Naive thymus-derived CD8-positive, alpha-beta T cell (primary cell): Measurements from ENCODE around the gene FOXN3. TPM values are rescaled to one million over a fixed set of nuclear protein-coding genes. Genes with fewer than 3 reads are reported as not detected.
A peak's percentile ranks its signal among the peaks of the same experiment; 100 is the strongest.

Source experiments
- ATAC-seq, 2 donors: fragments of 150-1000 bp; cut with Tn5 transposase in 1 of 2; sonication (Bioruptor Pico), chemical (Tn5 transposase) in 1 of 2; 1 replicate in 1 of 2; 2 replicates in 1 of 2; pipeline ENCODE4 v1.10.0; 2021; ENCODE audit warnings: mild to moderate bottlenecking in 2 of 2, moderate library complexity in 2 of 2
- POLR2A ChIA-PET: fragments of 350-600 bp; sonication (Branson Sonifier 250); formaldehyde crosslinking; loops from one replicate; lab custom pipeline; 2021; ENCODE audit warnings: antibody characterized with exemption; lab: Charles Lee
- DNase-seq, 10 donors: peaks; one replicate each; pipeline versions ENCODE4 v3.0.0 to v3.0.0-alpha.2; 2020 to 2022
- H3K27ac Mint-ChIP-seq, 10 donors: one replicate each; pipeline ENCODE4 v1.8.0; 2020 to 2022; ENCODE audit warnings: mild to moderate bottlenecking in 10 of 10, mixed read lengths in 10 of 10, moderate library complexity in 4 of 10, inconsistent platforms in 1 of 10
- H3K27me3 Mint-ChIP-seq, 5 donors: one replicate each; pipeline ENCODE4 v1.8.0; 2021 to 2022; ENCODE audit warnings: mixed read lengths in 5 of 5
- H3K36me3 Mint-ChIP-seq, 3 donors: one replicate each; pipeline ENCODE4 v1.8.0; 2020 to 2022; ENCODE audit warnings: mixed read lengths in 3 of 3, mild to moderate bottlenecking in 2 of 3, inconsistent platforms in 1 of 3
- H3K4me1 Mint-ChIP-seq, 4 donors: one replicate each; pipeline ENCODE4 v1.8.0; 2021 to 2022; ENCODE audit warnings: mixed read lengths in 4 of 4
- H3K4me3 Mint-ChIP-seq, 10 donors: one replicate each; pipeline ENCODE4 v1.8.0; 2020 to 2022; ENCODE audit warnings: mild to moderate bottlenecking in 10 of 10, mixed read lengths in 10 of 10, moderate library complexity in 6 of 10, inconsistent platforms in 1 of 10
- H3K9me3 Mint-ChIP-seq, 9 donors: one replicate each; pipeline ENCODE4 v1.8.0; 2020 to 2022; ENCODE audit warnings: mixed read lengths in 9 of 9, mild to moderate bottlenecking in 3 of 9, inconsistent platforms in 1 of 9, moderate library complexity in 1 of 9
- polyA plus RNA-seq, 3 donors: library from polyadenylated mRNA; unstranded; fragments of 300-500 nt; fragmentation: Illumina TruSeq; gene quantifications; one replicate each; pipeline ENCODE4 v1.2.3, GENCODE V29; 2021
- total RNA-seq, 8 experiments: library from RNA in 2 of 8; stranded (reverse) in 2 of 8; gene quantifications; one replicate each; pipeline ENCODE4 v1.2.3 and lab custom pipeline; 2021 to 2026

Gene FOXN3
- total and polyA plus RNA-seq, 5 experiments from 2014 or later: 107 to 148 (median 125) TPM

DNA sequence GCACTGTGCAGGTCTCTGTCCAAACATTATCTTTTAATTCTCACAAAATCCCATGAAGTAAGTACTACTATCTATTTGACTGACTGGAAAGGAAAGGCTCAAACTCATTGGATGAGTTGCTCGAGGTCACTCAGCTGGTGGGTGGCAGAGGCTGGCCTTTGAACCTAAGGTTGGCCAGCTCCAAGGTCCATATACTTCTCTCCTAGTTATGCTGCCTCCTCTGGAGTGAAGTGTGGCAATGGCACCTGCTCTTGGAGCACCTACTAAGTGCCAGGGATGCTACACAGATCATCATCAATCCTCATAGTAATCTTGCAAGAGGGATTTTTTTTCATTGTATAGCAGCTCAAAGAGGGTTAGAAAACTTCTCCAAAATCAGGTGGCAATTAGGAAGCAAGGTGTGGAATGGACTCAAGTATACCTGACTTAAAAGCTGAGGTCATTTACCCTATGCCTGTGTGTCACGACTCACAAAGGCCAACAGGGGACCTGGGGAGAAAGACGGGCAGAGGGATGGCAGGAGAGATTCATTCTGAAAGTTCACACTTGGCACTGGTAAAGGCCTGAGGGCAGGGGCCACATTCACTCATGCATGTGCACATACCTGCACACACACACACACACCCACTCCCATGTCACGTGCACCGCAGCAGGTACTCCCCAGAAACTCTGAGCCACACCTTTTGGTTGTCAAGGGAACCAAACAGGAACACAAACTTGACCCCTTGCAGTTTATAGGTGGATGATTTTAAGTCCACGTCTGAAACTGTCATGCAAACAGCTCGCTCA lies 146.4 kb downstream of the FOXN3 start:
- peak; percentile 9 to 44 for ATAC-seq
- Mint-ChIP-seq H3K9me3 (no peaks in the 10 kb centered on the region), H3K27ac (peak overlapping the region in 9 of 10 donors; percentile 0 to 78 (median 45)), H3K4me3 (no peak overlapping the region), H3K27me3 (no peaks in the 10 kb centered on the region), H3K36me3 (peaks cover 0 to 31% (median 3%) of the 10 kb centered on the region in 3 donors), H3K4me1 (peaks cover 49 to 86% (median 81%) of the 10 kb centered on the region in 4 donors)
- POLR2A ChIA-PET: no interaction called here
- no peak for DNase-seq

DNA sequence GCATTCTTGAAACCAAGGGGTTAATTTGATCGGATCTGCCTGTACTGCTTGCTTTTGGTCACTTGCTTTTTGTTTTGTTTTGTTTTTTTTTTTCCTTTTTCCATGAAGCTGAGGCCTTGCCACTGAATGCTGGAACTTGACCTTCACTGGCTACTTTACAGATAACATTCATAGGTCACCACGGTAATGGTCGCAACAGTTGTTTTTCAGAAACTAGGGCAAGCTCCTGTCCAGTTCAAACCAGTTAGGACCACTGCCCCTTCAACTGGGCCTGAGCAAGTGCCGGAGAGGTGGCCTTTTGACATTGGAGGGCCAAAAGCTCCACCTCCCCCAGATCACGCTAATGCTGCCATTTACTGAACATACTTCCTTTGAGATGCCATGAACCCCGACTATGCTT lies 147.6 kb downstream of the FOXN3 start:
- Mint-ChIP-seq H3K36me3 (peaks cover 0 to 34% (median 3%) of the 10 kb centered on the region in 3 donors), H3K27ac (peak overlapping the region in 3 of 10 donors; percentile 33 to 79 (median 47)), H3K4me1 (peaks cover 51 to 84% (median 81%) of the 10 kb centered on the region in 4 donors), H3K27me3 (no peaks in the 10 kb centered on the region), H3K4me3 (no peak overlapping the region), H3K9me3 (no peaks in the 10 kb centered on the region)
- POLR2A ChIA-PET: no interaction called here
- no peak for ATAC-seq
- DNase-seq: no peak

- ATAC-seq (no peak), DNase-seq (no peak)
- Mint-ChIP-seq H3K4me3 (no peak overlapping the region), H3K27me3 (no peaks in the 10 kb centered on the region), H3K27ac (no peak overlapping the region), H3K36me3 (peaks cover 0 to 35% (median 3%) of the 10 kb centered on the region in 3 donors), H3K4me1 (peaks cover 50 to 82% (median 79%) of the 10 kb centered on the region in 4 donors), H3K9me3 (no peaks in the 10 kb centered on the region)
- POLR2A ChIA-PET: no interaction called here
These were observed 148.5 kb downstream of the FOXN3 start for GRCh38 chr14:89268514-89268913.

DNA sequence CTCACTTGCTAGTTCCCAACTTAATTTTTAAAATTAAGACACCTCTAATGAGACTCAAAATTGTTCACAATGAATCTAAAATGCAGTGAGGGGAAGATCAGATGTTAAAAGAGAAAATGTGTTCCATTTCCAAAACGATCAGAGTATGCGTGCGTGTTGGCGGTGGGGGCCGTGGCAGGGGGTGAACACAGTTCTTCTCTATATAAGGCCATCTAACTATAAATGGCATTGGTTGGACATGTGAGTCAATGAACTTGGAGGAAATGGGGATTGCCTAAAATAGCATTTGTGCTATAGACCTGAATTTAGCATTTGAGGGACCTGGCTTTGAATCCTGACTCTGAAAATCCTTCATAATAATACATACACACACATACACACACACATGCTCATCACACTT lies 149.4 kb downstream of the FOXN3 start:
- no peaks in the 10 kb centered on the region for H3K27me3 Mint-ChIP-seq
- H3K27ac Mint-ChIP-seq: peak overlapping the region in 3 of 10 donors; percentile 0 to 72 (median 27)

DNA sequence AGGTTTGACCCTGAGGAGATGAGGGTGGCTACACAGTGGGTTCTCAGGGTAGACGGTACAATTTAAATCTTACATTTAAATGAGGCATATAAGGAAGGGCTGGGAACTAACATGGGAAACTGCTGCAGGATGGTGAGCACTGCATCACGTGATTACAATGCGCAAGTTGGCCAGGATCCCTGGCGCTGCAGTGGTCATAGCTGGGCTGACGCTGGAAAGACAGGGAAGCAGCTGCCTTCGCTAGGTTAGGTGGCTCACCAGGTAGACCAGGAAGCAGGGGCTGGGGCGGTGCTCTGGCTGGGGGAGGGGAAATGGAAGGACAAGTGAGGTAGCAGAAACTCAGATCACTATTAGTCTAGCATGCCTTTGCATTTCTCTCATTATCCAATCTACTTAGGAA lies 149.9 kb downstream of the FOXN3 start:
- Mint-ChIP-seq H3K4me1 (peaks cover 45 to 78% (median 76%) of the 10 kb centered on the region in 4 donors), H3K4me3 (no peak overlapping the region), H3K27ac (peak overlapping the region in 3 of 10 donors; percentile 27 to 72 (median 58)), H3K9me3 (no peaks in the 10 kb centered on the region), H3K36me3 (peaks cover 0 to 34% (median 3%) of the 10 kb centered on the region in 3 donors), H3K27me3 (no peaks in the 10 kb centered on the region)
- no peak for ATAC-seq
- POLR2A ChIA-PET: no interaction called here
- no peak for DNase-seq

More for the DNA sequence above, 149.4 kb downstream of the FOXN3 start:
- Mint-ChIP-seq H3K4me3 (no peak overlapping the region), H3K36me3 (peaks cover 0 to 34% (median 3%) of the 10 kb centered on the region in 3 donors), H3K4me1 (peaks cover 45 to 81% (median 73%) of the 10 kb centered on the region in 4 donors), H3K9me3 (no peaks in the 10 kb centered on the region)
- DNase-seq (no peak), ATAC-seq (no peak)
- POLR2A ChIA-PET: no interaction called here

- peaks cover 45 to 79% (median 78%) of the 10 kb centered on the region in 4 donors for H3K4me1 Mint-ChIP-seq
- no peaks in the 10 kb centered on the region for H3K27me3 Mint-ChIP-seq
- DNase-seq: no peak
- peak overlapping the region in 2 of 10 donors; percentile 58 to 72 for H3K27ac Mint-ChIP-seq
- no peaks in the 10 kb centered on the region for H3K9me3 Mint-ChIP-seq
- H3K36me3 Mint-ChIP-seq: peaks cover 0 to 34% (median 3%) of the 10 kb centered on the region in 3 donors
- POLR2A ChIA-PET: no interaction called here
- H3K4me3 Mint-ChIP-seq: no peak overlapping the region
- ATAC-seq: no peak
These were observed 150.3 kb downstream of the FOXN3 start for GRCh38 chr14:89266754-89267153.

DNA sequence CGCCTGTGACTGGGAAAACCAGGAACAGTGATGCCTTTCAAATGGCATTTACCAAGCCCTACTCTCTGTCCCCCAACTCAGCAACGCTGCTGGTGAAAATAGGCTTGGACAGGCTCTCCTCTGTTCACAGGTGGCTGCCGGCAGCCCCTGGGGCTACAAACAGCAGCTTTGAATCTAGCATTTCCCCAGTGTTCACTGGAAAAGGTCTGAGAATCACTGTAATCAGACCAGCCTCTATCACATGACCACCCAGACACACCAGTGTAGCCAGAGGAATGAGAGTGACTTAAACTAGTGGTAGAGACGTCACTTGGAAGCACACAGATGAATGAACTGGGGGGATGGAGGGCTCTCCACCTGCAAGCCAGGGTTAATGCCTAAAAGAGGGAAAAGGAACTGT lies 151.8 kb downstream of the FOXN3 start:
- H3K4me1 Mint-ChIP-seq: peaks cover 41 to 75% (median 70%) of the 10 kb centered on the region in 4 donors
- no peaks in the 10 kb centered on the region for H3K9me3 Mint-ChIP-seq
- no peak overlapping the region for H3K4me3 Mint-ChIP-seq
- POLR2A ChIA-PET: no interaction called here
- peak overlapping the region in 4 of 10 donors; percentile 13 to 48 (median 21) for H3K27ac Mint-ChIP-seq
- no peak for DNase-seq
- H3K27me3 Mint-ChIP-seq: no peaks in the 10 kb centered on the region
- ATAC-seq: no peak
- peaks cover 0 to 34% (median 3%) of the 10 kb centered on the region in 3 donors for H3K36me3 Mint-ChIP-seq

DNA sequence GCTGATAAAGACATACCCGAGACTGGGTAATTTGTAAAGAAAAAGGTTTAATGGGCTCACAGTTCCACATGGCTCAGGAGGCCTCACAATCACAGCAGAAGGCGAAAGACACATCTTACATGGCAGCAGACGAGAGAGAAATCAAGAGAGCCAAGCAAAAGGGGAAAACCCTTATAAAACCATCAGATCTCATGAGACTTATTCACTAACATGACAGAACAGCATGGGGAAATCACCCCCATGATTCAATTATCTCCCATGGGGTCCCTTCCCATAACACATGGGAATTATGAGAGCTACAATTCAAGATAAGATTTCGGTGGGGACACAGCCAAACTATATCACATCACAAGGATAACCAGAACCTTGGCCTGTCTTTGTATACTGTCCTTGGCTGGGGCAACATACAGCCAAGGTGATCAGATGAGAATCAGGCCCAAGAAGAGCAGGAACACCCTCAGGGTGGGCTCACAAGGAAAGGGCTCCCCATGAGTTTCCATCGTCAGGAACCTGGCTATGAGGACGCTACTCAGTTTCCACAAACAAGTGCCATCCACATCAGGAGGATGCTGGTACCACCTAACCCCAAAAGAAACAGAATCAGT lies 152.7 kb downstream of the FOXN3 start:
- POLR2A ChIA-PET: no interaction called here
- Mint-ChIP-seq H3K27me3 (no peaks in the 10 kb centered on the region), H3K9me3 (peaks cover 0 to 2% (median 0%) of the 10 kb centered on the region in 9 donors), H3K27ac (peak overlapping the region in 7 of 10 donors; percentile 13 to 84 (median 54)), H3K36me3 (peaks cover 0 to 34% (median 3%) of the 10 kb centered on the region in 3 donors), H3K4me3 (peak overlapping the region in 1 of 10 donors; percentile 12), H3K4me1 (peaks cover 36 to 70% (median 61%) of the 10 kb centered on the region in 4 donors)
- no peak for DNase-seq
- no peak for ATAC-seq

DNA sequence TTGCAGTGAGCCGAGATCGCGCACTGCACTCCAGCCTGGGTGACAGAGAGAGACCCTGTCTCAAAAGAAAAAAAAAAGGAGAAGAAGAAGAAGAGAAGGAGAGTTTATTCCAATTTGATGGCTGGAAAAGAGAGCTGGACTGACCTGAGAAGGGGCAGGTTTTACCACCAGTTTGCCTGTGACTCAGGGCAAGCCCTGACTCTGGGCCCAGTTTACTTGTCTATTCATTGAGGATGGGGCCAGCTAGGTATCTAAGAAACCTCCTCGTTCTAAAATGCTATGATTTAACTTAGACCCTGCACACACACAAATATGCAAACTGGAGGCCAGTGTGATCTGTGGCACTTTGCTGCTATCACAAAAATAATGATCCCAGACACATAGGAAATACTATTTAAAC lies 155.0 kb downstream of the FOXN3 start:
- POLR2A ChIA-PET: no interaction called here
- H3K9me3 Mint-ChIP-seq: peaks cover 0 to 2% (median 0%) of the 10 kb centered on the region in 9 donors
- peaks cover 36 to 61% (median 55%) of the 10 kb centered on the region in 4 donors for H3K4me1 Mint-ChIP-seq
- no peaks in the 10 kb centered on the region for H3K27me3 Mint-ChIP-seq
- no peak for DNase-seq
- no peak for ATAC-seq
- no peak overlapping the region for H3K4me3 Mint-ChIP-seq
- H3K36me3 Mint-ChIP-seq: peaks cover 0 to 36% (median 4%) of the 10 kb centered on the region in 3 donors
- peak overlapping the region in 5 of 10 donors; percentile 20 to 71 (median 60) for H3K27ac Mint-ChIP-seq

GRCh38 chr14:89260898-89261297 lies 156.1 kb downstream of the FOXN3 start:
- Mint-ChIP-seq H3K27me3 (no peaks in the 10 kb centered on the region), H3K27ac (peak overlapping the region in 2 of 10 donors; percentile 29 to 71), H3K9me3 (peaks cover 0 to 2% (median 0%) of the 10 kb centered on the region in 9 donors), H3K36me3 (peaks cover 0 to 27% (median 3%) of the 10 kb centered on the region in 3 donors), H3K4me1 (peaks cover 30 to 61% (median 53%) of the 10 kb centered on the region in 4 donors), H3K4me3 (no peak overlapping the region)
- POLR2A ChIA-PET: interaction anchor here (0.6 kb wide), 1 partner anchor 24 kb away, joined by 3 read pairs; no protein-coding TSS in a partner anchor
- ATAC-seq (no peak), DNase-seq (no peak)

DNA sequence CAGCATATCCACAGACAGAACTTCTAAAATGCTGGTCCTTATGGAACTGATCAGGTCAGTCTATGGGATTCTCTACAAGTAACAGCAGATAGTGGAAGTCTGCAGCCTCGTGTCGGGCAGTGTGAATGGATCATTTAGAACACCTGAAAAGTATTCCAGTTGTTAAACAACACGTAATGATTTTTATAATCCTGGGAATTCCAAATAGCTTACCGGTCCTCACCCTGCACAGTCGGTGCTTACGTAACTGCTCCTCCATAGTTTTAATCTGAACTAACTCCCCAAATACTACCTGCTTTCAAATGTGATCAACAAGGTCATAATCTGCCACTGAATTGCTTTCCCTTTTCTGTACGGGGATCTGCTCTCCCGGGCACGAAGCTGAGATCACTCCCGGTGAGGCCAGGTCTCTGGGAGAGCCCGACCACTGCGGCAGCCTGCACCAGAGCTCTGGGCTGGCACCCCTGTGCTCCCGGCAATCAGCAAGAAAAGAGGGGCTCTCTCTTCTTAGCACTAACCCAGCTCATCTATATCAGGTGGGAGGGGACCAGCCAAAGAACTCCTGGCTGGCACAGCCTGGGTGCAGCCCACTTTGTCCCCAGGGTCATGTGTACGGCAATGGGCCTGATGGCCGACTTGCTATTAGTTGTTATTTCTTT lies 157.0 kb downstream of the FOXN3 start:
- H3K27ac Mint-ChIP-seq: peak overlapping the region in 1 of 10 donors; percentile 68
- peaks cover 0 to 22% (median 3%) of the 10 kb centered on the region in 3 donors for H3K36me3 Mint-ChIP-seq
- peaks cover 0 to 2% (median 0%) of the 10 kb centered on the region in 9 donors for H3K9me3 Mint-ChIP-seq
- no peak for ATAC-seq
- no peaks in the 10 kb centered on the region for H3K27me3 Mint-ChIP-seq
- peak overlapping the region in 2 of 10 donors; percentile 8 to 27 for H3K4me3 Mint-ChIP-seq
- POLR2A ChIA-PET: interaction anchor here (0.6 kb wide), 1 partner anchor 25 kb away, joined by 3 read pairs; no protein-coding TSS in a partner anchor
- H3K4me1 Mint-ChIP-seq: peaks cover 26 to 61% (median 50%) of the 10 kb centered on the region in 4 donors
- no peak for DNase-seq

- H3K4me3 Mint-ChIP-seq: no peak overlapping the region
- H3K9me3 Mint-ChIP-seq: peaks cover 0 to 2% (median 0%) of the 10 kb centered on the region in 9 donors
- no peak for ATAC-seq
- peaks cover 0 to 25% (median 10%) of the 10 kb centered on the region in 3 donors for H3K36me3 Mint-ChIP-seq
- no peak for DNase-seq
- no peaks in the 10 kb centered on the region for H3K27me3 Mint-ChIP-seq
- H3K27ac Mint-ChIP-seq: peak overlapping the region in 7 of 10 donors; percentile 5 to 56 (median 33)
- POLR2A ChIA-PET: no interaction called here
- peaks cover 24 to 59% (median 47%) of the 10 kb centered on the region in 4 donors for H3K4me1 Mint-ChIP-seq
These were observed 158.2 kb downstream of the FOXN3 start for GRCh38 chr14:89258728-89259273.
